HCT116 (cell line): ENCODE measurements around the gene NOL4L. TPM values are rescaled to one million over a fixed set of nuclear protein-coding genes. Genes with fewer than 3 reads are reported as not detected.

Source experiments
- ATAC-seq: fragments of 200-7000 bp; cut with Tn5 transposase; 2 replicates; pipeline ENCODE4 v1.9.1; 2020; ENCODE audit warnings: mild to moderate bottlenecking, moderate library complexity
- BruUV-seq: library from RNA; stranded (reverse); fragments of 400-500 nt; replicated peaks from 2 replicates; lab custom pipeline; 2021; lab: Mats Ljungman, UMichigan
- CTCF ChIA-PET: fragments of 300-600 bp; sonication (Branson Sonifier 250); formaldehyde crosslinking; loops from one replicate; lab custom pipeline; 2021; ENCODE audit warnings: antibody characterized with exemption; lab: Charles Lee
- POLR2A ChIA-PET: fragments of 300-600, 350-600 bp; sonication (Branson Sonifier 250); formaldehyde crosslinking; loops from one replicate; lab custom pipeline; 2021; ENCODE audit warnings: antibody characterized with exemption; lab: Charles Lee
- RAD21 ChIA-PET, 2 experiments: fragments of 300-600 bp; sonication (Branson Sonifier 250); formaldehyde crosslinking; loops; one replicate each; lab custom pipeline; 2023; ENCODE audit warnings: low total read pairs in 2 of 2; ENCODE audit not compliant: uncharacterized antibody in 2 of 2, unreplicated experiment in 2 of 2, low non-redundant PET in 1 of 2; lab: Charles Lee
- DNase-seq: peaks from one replicate; pipeline ENCODE4 v3.0.0-alpha.2; 2010; ENCODE audit warnings: low read depth, low spot score
- H2AFZ ChIP-seq: fragments of 200-600 bp; shearing (Covaris generic), sonication (generic); 2 replicates; pipeline ENCODE4 v1.6.1; 2017; ENCODE audit warnings: low read depth, mixed run types, mixed read lengths, antibody characterized with exemption, low read length; ENCODE audit not compliant: poor library complexity, severe bottlenecking
- H3K27ac ChIP-seq: 2 replicates; pipeline ENCODE4 v1.5.1; 2012; ENCODE audit warnings: low read depth, low read length
- H3K27me3 ChIP-seq: fragments of 200-600 bp; sonication (generic); 2 replicates; pipeline ENCODE4 v1.6.1; 2016; ENCODE audit warnings: mixed run types, low read length, mixed read lengths; ENCODE audit not compliant: insufficient read depth
- H3K36me3 ChIP-seq, 2 experiments: fragments of 200-500 bp in 1 of 2; fragments of 200-600 bp in 1 of 2; sonication (Bioruptor generic) in 1 of 2; sonication (generic) in 1 of 2; 2 replicates each; pipeline versions ENCODE4 v1.5.1 to v1.6.1; 2014 to 2016; ENCODE audit warnings: low read length in 2 of 2, inconsistent platforms in 1 of 2, mixed read lengths in 1 of 2, mixed run types in 1 of 2; ENCODE audit not compliant: insufficient read depth in 2 of 2, control insufficient read depth in 1 of 2
- H3K4me1 ChIP-seq, 2 experiments: fragments of 200-600 bp in 1 of 2; sonication (generic) in 1 of 2; 2 replicates each; pipeline versions ENCODE4 v1.5.1 to v1.6.1; 2012 to 2017; ENCODE audit warnings: low read length in 2 of 2, inconsistent platforms in 1 of 2, mild to moderate bottlenecking in 1 of 2, mixed read lengths in 1 of 2, mixed run types in 1 of 2, moderate library complexity in 1 of 2; ENCODE audit not compliant: insufficient read depth in 2 of 2, control insufficient read depth in 1 of 2
- H3K4me2 ChIP-seq: fragments of 200-600 bp; sonication (generic); 2 replicates; pipeline ENCODE4 v1.6.1; 2017; ENCODE audit warnings: mixed run types, low read length, mixed read lengths
- H3K4me3 ChIP-seq, 2 experiments: fragments of 200-600 bp in 1 of 2; sonication (generic) in 1 of 2; replicated peaks in 1 of 2; 2 replicates each; pipeline ENCODE4 v1.5.1; 2011 to 2016; ENCODE audit warnings: low read length in 2 of 2, control low read depth in 1 of 2, low read depth in 1 of 2, mild to moderate bottlenecking in 1 of 2, mixed read lengths in 1 of 2, mixed run types in 1 of 2
- H3K79me2 ChIP-seq: fragments of 200-600 bp; sonication (generic); 2 replicates; pipeline ENCODE4 v1.6.1; 2017; ENCODE audit warnings: mild to moderate bottlenecking, mixed run types, low read length, moderate library complexity, mixed read lengths; ENCODE audit not compliant: insufficient read depth
- H3K9ac ChIP-seq: fragments of 200-600 bp; sonication (generic); 2 replicates; pipeline ENCODE4 v1.6.1; 2016; ENCODE audit warnings: low read length, mixed read lengths
- H3K9me2 ChIP-seq: fragments of 200-600 bp; sonication (generic), shearing (Covaris generic); 2 replicates; pipeline ENCODE4 v1.6.1; 2017; ENCODE audit warnings: mixed run types, mild to moderate bottlenecking, moderate library complexity; ENCODE audit not compliant: insufficient read depth
- H3K9me3 ChIP-seq, 2 experiments: fragments of 200-500 bp in 1 of 2; fragments of 200-600 bp in 1 of 2; sonication (Bioruptor generic) in 1 of 2; sonication (generic) in 1 of 2; 2 replicates each; pipeline ENCODE4 v1.6.1; 2014 to 2017; ENCODE audit warnings: low read length in 2 of 2, mixed read lengths in 2 of 2, inconsistent platforms in 1 of 2, low read depth in 1 of 2, mild to moderate bottlenecking in 1 of 2, mixed run types in 1 of 2, moderate library complexity in 1 of 2; ENCODE audit not compliant: control insufficient read depth in 1 of 2, insufficient read depth in 1 of 2
- H4K20me1 ChIP-seq: fragments of 200-600 bp; sonication (generic), shearing (Covaris generic); 2 replicates; pipeline ENCODE4 v1.6.1; 2017; ENCODE audit warnings: mixed run types, mild to moderate bottlenecking, moderate library complexity; ENCODE audit not compliant: insufficient read depth
- CBX3 ChIP-seq: IDR thresholded peaks from 2 replicates; pipeline ENCODE4 v1.6.1; 2012; ENCODE audit warnings: low read depth
- CTCF ChIP-seq, 3 experiments: fragments of 200-600 bp in 1 of 3; sonication (generic) in 1 of 3; IDR thresholded peaks in 2 of 3; conservative IDR thresholded peaks in 1 of 3; 2 replicates each; pipeline ENCODE4 v1.5.1; 2012 to 2017; ENCODE audit warnings: low read depth in 2 of 3, low read length in 2 of 3, antibody characterized with exemption in 1 of 3, borderline replicate concordance in 1 of 3, control low read depth in 1 of 3, mild to moderate bottlenecking in 1 of 3, mixed read lengths in 1 of 3, mixed run types in 1 of 3, moderate library complexity in 1 of 3; ENCODE audit not compliant: insufficient read depth in 1 of 3
- EGR1 ChIP-seq: IDR thresholded peaks from 2 replicates; pipeline ENCODE4 v1.6.1; 2012; ENCODE audit warnings: low read depth
- ELF1 ChIP-seq: IDR thresholded peaks from 2 replicates; pipeline ENCODE4 v1.6.1; 2012; ENCODE audit warnings: low read depth, borderline replicate concordance
- EZH2 ChIP-seq: fragments of 200-600 bp; sonication (generic); IDR thresholded peaks from 2 replicates; pipeline ENCODE4 v1.6.1; 2017; ENCODE audit warnings: antibody characterized with exemption, mixed run types
- EZH2phosphoT487 ChIP-seq: fragments of 200-600 bp; IDR thresholded peaks from 2 replicates; pipeline ENCODE4 v1.6.1; 2018; ENCODE audit warnings: antibody characterized with exemption, borderline replicate concordance
- FOSL1 ChIP-seq: IDR thresholded peaks from 2 replicates; pipeline ENCODE4 v1.6.1; 2012; ENCODE audit warnings: low read depth
- JUND ChIP-seq: IDR thresholded peaks from 2 replicates; pipeline ENCODE4 v1.6.1; 2012
- POLR2A ChIP-seq: IDR thresholded peaks from 2 replicates; pipeline ENCODE4 v1.7.0; 2011; ENCODE audit warnings: borderline replicate concordance; ENCODE audit not compliant: insufficient read depth, insufficient read length; ENCODE audit errors: extremely low read depth
- RAD21 ChIP-seq: IDR thresholded peaks from 2 replicates; pipeline ENCODE4 v1.6.1; 2012; ENCODE audit warnings: low read depth, mild to moderate bottlenecking
- SIN3A ChIP-seq: IDR thresholded peaks from 2 replicates; pipeline ENCODE4 v1.6.1; 2012; ENCODE audit warnings: low read depth
- SP1 ChIP-seq: IDR thresholded peaks from 2 replicates; pipeline ENCODE4 v1.6.1; 2012; ENCODE audit warnings: low read depth
- TCF7L2 ChIP-seq: IDR thresholded peaks from 2 replicates; pipeline ENCODE4 v1.7.0; 2011; ENCODE audit warnings: borderline replicate concordance, inconsistent platforms; ENCODE audit not compliant: insufficient read depth, insufficient read length; ENCODE audit errors: extremely low read depth
- YY1 ChIP-seq: IDR thresholded peaks from 2 replicates; pipeline ENCODE4 v1.6.1; 2011; ENCODE audit warnings: low read length, low read depth, moderate library complexity, mild to moderate bottlenecking; ENCODE audit not compliant: insufficient replicate concordance; ENCODE audit errors: extremely low read depth
- ZBTB33 ChIP-seq: IDR thresholded peaks from 2 replicates; pipeline ENCODE4 v1.6.1; 2011; ENCODE audit warnings: mild to moderate bottlenecking, low read length, moderate library complexity; ENCODE audit not compliant: insufficient replicate concordance; ENCODE audit errors: extremely low read depth
- ZFX ChIP-seq: fragments of 450-650 bp; IDR thresholded peaks from 2 replicates; pipeline ENCODE4 v1.6.1; 2017
- ZNF274 ChIP-seq: fragments of 200-500 bp; sonication (Bioruptor generic); IDR thresholded peaks from 2 replicates; pipeline ENCODE4 v1.6.1; 2014; ENCODE audit warnings: mild to moderate bottlenecking, low read depth, low read length, inconsistent platforms
- intact Hi-C: fragments of 100-400 bp; cut with micrococcal nuclease; formaldehyde crosslinking; loops from 2 replicates; pipeline ENCODE4 v1.10.0; 2022
- total RNA-seq: library from RNA; stranded (reverse); gene quantifications from one replicate; pipeline ENCODE4 v1.2.1, GENCODE V29; 2021; ENCODE audit not compliant: unreplicated experiment
- TF ChIP-seq, protein P1 (sequence below): IDR thresholded peaks from 2 replicates; pipeline ENCODE4 v1.6.1; 2012

NOL4L gene
- total RNA-seq, 1 experiment from 2014 or later = 5.9 TPM

- no peak overlapping the region for H2AFZ ChIP-seq
- ChIA-PET RAD21 (no interaction called here), CTCF (no interaction called here), POLR2A (interaction anchor here (0.6 kb wide), 1 partner anchor 197 kb away, joined by 7 read pairs; no protein-coding TSS in a partner anchor)
- no peaks in the 10 kb centered on the region; the same call in 1 of the 2 replicates for H3K79me2 ChIP-seq
- H4K20me1 ChIP-seq = no peaks in the 10 kb centered on the region
- no peaks in the 10 kb centered on the region for H3K27me3 ChIP-seq
- DNase-seq (no peak), ATAC-seq (no peak)
- H3K4me3 ChIP-seq = no peak overlapping the region
- H3K27ac ChIP-seq = no peak overlapping the region
- H3K9me2 ChIP-seq = no peaks in the 10 kb centered on the region
- no TSS peak for BruUV-seq
- no peak overlapping the region for H3K4me2 ChIP-seq
- H3K4me1 ChIP-seq = peaks cover 31 to 35% of the 10 kb centered on the region in 2 experiments
- no peak overlapping the region for H3K9ac ChIP-seq
- H3K9me3 ChIP-seq = no peaks in the 10 kb centered on the region
- intact Hi-C loops = no loop called here
- TF ChIP-seq EZH2phosphoT487 (no peak), YY1 (no peak), POLR2A (no peak), EGR1 (no peak), RAD21 (no peak), JUND (no peak), TCF7L2 (no peak), EZH2 (no peak), CTCF (IDR thresholded peaks at IDR 0.05 in 2 of 3, conservative IDR thresholded peaks at IDR 0.05 in 1 of 3; ENCODE audit: borderline replicate concordance in 1 of 3, insufficient read depth in 1 of 3, low read depth in 2 of 3, low read length in 2 of 3) (no peak), ELF1 (no peak), ZBTB33 (no peak), SP1 (no peak), SIN3A (no peak), ZNF274 (no peak), FOSL1 (no peak), CBX3 (no peak), ZFX (no peak)
- TF ChIP-seq, protein P1, sequence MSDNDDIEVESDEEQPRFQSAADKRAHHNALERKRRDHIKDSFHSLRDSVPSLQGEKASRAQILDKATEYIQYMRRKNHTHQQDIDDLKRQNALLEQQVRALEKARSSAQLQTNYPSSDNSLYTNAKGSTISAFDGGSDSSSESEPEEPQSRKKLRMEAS = no peak
- TF ChIP-seq, all 23 proteins: peak for 0
- no peaks in the 10 kb centered on the region for H3K36me3 ChIP-seq
Measured at GRCh38 chr20:32569018-32569379, 16.1 kb downstream of the NOL4L start.
